Nephron progenitor cell (in vitro differentiated cells): Measurements from ENCODE around the gene TRIM9.

ENCODE experiments used
- DNase-seq: peaks from one replicate; pipeline ENCODE4 v3.0.0; 2021
- H3K27ac Mint-ChIP-seq: 2 replicates; pipeline ENCODE4 v1.8.0; 2021; ENCODE audit warnings: mild to moderate bottlenecking, moderate library complexity, mixed read lengths
- H3K27me3 Mint-ChIP-seq: 2 replicates; pipeline ENCODE4 v1.8.0; 2021; ENCODE audit warnings: mild to moderate bottlenecking, low read depth, mixed read lengths; ENCODE audit not compliant: poor library complexity
- H3K36me3 Mint-ChIP-seq: 2 replicates; pipeline ENCODE4 v1.8.0; 2021; ENCODE audit warnings: low read depth, mixed read lengths
- H3K4me1 Mint-ChIP-seq: 2 replicates; pipeline ENCODE4 v1.8.0; 2021; ENCODE audit warnings: mixed read lengths
- H3K4me3 Mint-ChIP-seq: 2 replicates; pipeline ENCODE4 v1.8.0; 2021; ENCODE audit warnings: mild to moderate bottlenecking, moderate library complexity, mixed read lengths
- H3K9me3 Mint-ChIP-seq: 2 replicates; pipeline ENCODE4 v1.8.0; 2021; ENCODE audit warnings: mild to moderate bottlenecking, moderate library complexity, mixed read lengths
- TF ChIP-seq, protein P1 (sequence below): fragments of 200-600 bp; sonication (generic); IDR thresholded peaks from 2 replicates; pipeline ENCODE4 v1.5.0; 2021; ENCODE audit warnings: antibody characterized with exemption

TRIM9 gene

DNA sequence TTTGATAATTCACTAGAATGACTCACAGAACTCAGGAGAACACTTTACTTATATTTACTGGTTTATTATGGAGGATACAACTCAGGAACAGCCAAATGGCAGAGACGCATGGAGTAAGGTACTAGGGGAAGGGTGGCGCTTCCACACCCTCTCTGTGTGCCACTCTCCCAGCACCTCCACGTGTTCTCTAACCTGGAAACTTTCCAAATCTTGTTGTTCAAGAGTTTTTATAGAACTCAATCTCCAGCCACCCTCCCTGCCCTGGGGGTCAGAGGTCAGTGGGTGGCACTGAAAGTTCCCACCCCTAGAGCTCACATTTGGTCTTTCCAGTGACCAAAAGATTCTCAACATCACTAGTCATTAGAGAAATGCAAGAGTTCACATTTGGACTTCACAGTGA is 13.2 kb downstream of the TRIM9 start:
- no peaks in the 10 kb centered on the region for H3K4me1 Mint-ChIP-seq

DNA sequence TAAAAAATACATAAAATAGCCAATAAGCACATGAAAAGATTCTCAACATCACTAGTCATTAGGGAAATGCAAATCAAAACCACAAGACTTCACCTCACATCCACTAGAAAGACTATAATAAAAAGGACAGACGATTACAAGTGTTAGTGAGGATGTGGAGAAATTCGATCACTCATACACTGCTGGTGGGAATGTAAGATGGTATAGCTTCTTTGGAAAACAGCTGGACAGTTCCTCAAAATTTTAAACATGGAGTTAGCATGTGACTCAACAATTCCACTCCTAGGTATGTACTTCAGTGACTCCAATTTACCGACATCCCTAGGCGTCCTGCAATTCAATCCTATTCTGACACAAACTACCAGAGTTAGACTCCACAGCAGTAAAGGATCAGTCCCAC is 13.7 kb downstream of the TRIM9 start:
- Mint-ChIP-seq H3K27me3 (peaks cover 6% of the 10 kb centered on the region), H3K4me3 (no peak overlapping the region), H3K27ac (no peak overlapping the region), H3K36me3 (no peaks in the 10 kb centered on the region), H3K4me1 (no peaks in the 10 kb centered on the region), H3K9me3 (no peaks in the 10 kb centered on the region)
- TF ChIP-seq, protein P1, sequence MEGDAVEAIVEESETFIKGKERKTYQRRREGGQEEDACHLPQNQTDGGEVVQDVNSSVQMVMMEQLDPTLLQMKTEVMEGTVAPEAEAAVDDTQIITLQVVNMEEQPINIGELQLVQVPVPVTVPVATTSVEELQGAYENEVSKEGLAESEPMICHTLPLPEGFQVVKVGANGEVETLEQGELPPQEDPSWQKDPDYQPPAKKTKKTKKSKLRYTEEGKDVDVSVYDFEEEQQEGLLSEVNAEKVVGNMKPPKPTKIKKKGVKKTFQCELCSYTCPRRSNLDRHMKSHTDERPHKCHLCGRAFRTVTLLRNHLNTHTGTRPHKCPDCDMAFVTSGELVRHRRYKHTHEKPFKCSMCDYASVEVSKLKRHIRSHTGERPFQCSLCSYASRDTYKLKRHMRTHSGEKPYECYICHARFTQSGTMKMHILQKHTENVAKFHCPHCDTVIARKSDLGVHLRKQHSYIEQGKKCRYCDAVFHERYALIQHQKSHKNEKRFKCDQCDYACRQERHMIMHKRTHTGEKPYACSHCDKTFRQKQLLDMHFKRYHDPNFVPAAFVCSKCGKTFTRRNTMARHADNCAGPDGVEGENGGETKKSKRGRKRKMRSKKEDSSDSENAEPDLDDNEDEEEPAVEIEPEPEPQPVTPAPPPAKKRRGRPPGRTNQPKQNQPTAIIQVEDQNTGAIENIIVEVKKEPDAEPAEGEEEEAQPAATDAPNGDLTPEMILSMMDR = no peak
- DNase-seq = no peak

More for the DNA sequence above, 13.2 kb downstream of the TRIM9 start:
- TF ChIP-seq, protein P1 = no peak
- no peak for DNase-seq
- Mint-ChIP-seq H3K4me3 (no peak overlapping the region), H3K27ac (no peak overlapping the region), H3K9me3 (no peaks in the 10 kb centered on the region), H3K27me3 (peaks cover 6% of the 10 kb centered on the region), H3K36me3 (no peaks in the 10 kb centered on the region)

DNA sequence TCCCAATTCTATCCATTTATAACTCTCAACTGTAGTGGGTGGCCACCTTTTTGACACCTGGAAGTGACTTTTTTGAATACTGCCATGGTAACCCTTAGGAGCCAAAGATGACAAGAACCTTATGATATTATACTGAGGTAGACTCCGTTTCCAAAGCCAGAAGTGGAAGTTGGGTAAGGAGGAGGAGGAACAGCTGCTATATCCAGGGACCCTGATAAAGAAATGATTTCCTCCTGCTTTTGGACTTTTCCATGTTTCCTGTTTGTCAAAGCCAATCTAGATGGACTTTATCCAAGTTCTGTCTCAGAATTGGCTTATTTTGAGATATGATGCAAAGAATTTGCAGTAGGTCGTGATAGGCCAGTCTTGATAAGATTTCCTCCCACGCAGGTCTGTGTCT is 14.3 kb downstream of the TRIM9 start:
- TF ChIP-seq, protein P1 = no peak
- H3K27ac Mint-ChIP-seq = no peak overlapping the region
- H3K27me3 Mint-ChIP-seq = peaks cover 6% of the 10 kb centered on the region
- H3K9me3 Mint-ChIP-seq = no peaks in the 10 kb centered on the region
- H3K36me3 Mint-ChIP-seq = no peaks in the 10 kb centered on the region
- DNase-seq = no peak
- H3K4me3 Mint-ChIP-seq = no peak overlapping the region
- no peaks in the 10 kb centered on the region for H3K4me1 Mint-ChIP-seq

DNA sequence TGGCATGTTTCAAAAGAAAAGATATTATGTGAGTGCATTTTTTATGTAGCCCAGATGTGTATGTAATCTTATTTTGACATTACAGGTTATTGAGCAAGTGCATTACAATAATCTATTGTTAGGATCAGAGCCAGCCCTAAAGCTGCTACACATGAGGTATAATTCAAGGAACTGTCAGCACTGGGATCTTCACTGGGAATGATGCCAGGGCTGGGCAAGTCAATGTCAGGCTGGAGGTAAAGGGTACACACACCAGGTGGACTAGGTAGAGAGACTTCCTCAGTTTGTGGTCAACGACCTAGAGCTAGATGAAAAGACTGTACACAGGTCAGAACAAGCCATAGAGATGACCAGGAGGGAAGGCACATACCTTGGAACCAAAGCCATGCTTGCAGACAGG is 15.4 kb downstream of the TRIM9 start:
- H3K36me3 Mint-ChIP-seq = no peaks in the 10 kb centered on the region
- no peak for DNase-seq
- H3K4me1 Mint-ChIP-seq = no peaks in the 10 kb centered on the region
- peaks cover 6% of the 10 kb centered on the region for H3K27me3 Mint-ChIP-seq
- H3K27ac Mint-ChIP-seq = no peak overlapping the region
- TF ChIP-seq, protein P1 = no peak
- no peak overlapping the region for H3K4me3 Mint-ChIP-seq
- H3K9me3 Mint-ChIP-seq = no peaks in the 10 kb centered on the region

DNA sequence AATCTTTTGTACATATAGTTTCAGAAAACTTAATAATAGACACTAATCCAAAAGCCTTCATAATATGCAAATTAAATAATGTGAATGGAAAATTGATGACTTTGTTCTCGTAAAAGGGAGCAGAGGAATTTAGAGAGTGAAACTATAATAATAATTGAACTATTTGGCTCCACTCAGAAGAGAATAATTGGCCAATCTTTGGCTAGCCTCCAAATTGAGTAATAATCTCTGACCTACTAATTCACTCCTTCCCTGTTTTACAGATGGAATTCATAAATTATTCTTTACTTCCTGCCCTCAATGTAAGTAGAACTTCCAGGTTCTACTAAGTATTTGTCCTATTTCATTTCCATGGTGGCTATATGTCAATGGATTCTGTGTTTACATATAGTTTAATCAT is 15.8 kb downstream of the TRIM9 start:
- DNase-seq = no peak
- Mint-ChIP-seq H3K27ac (no peak overlapping the region), H3K4me3 (no peak overlapping the region), H3K27me3 (peaks cover 6% of the 10 kb centered on the region), H3K4me1 (no peaks in the 10 kb centered on the region), H3K36me3 (no peaks in the 10 kb centered on the region), H3K9me3 (no peaks in the 10 kb centered on the region)
- TF ChIP-seq, protein P1 = no peak

DNA sequence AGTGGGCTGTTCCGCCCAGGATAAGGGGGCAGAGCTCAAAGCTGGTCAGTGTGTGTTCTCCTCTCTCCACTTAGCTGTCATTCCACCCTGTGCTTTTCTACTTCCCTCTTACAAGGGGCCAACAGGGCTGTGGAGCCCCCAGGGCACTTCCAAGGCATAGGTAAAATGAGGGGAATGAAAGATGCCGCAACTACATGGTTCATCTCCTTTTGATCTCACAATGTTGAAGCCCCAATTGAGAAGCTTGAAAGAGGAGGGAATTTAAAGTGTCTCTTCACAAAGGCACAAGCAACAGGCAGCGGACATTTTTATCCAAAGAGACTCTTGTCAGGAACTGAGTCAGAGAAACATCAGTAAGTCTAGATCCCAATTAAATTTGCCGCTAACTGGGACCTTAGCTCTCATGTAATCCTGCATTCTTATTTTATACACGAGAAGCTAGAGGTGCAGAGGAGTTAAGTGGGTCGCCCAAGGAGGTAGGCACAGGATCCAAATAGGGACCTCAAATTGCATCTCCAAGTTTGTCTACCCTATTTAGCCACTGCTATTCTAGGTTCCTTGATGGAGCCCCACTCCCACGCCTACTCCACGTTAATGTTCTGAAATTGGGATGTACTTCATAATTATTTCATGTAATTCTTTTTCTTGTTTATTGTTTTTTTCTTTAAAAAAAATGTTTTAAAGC is 20.1 kb downstream of the TRIM9 start:
- H3K4me3 Mint-ChIP-seq = no peak overlapping the region
- no peaks in the 10 kb centered on the region for H3K36me3 Mint-ChIP-seq

More for the DNA sequence above, 20.1 kb downstream of the TRIM9 start:
- Mint-ChIP-seq H3K27ac (no peak overlapping the region), H3K9me3 (peaks cover 11% of the 10 kb centered on the region), H3K27me3 (no peaks in the 10 kb centered on the region), H3K4me1 (no peaks in the 10 kb centered on the region)
- TF ChIP-seq, protein P1 = no peak
- DNase-seq = no peak
